HG02884 (cell line): ENCODE measurements around the gene VTCN1.
A peak's percentile ranks its signal among the peaks of the same experiment; 100 is the strongest.
"Not testable (repeated sequence)": the region's sequence is repeated elsewhere in the genome, so short reads cannot be mapped to it uniquely, and the experiment has no call there.

Experiments used
- ATAC-seq: cut with Tn5 transposase; IDR thresholded peaks from one replicate; pipeline ENCODE4 v1.9.1; 2021; ENCODE audit warnings: mild to moderate bottlenecking, moderate library complexity; ENCODE audit not compliant: unreplicated experiment

Gene VTCN1

DNA sequence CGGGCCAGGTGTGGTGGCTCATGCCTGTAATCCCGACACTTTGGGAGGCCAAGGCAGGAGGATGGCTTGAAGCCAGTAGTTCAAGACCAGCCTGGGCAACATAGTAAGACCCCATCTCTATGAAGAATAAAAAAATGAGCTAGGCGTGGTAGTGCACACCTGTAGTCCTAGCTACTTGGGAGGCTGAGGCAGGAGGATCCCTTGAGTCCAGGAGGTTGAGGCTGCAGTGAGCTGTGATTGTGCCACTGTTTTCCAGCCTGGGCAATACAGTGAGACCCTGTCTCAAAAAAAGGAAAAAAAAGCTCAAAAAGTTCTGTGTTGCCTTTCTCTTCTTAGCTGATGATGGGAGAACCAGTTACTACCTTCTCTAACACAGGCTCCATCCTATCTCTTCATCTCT, 108.9 kb downstream of the VTCN1 start:
- ATAC-seq, result not testable (repeated sequence)

DNA sequence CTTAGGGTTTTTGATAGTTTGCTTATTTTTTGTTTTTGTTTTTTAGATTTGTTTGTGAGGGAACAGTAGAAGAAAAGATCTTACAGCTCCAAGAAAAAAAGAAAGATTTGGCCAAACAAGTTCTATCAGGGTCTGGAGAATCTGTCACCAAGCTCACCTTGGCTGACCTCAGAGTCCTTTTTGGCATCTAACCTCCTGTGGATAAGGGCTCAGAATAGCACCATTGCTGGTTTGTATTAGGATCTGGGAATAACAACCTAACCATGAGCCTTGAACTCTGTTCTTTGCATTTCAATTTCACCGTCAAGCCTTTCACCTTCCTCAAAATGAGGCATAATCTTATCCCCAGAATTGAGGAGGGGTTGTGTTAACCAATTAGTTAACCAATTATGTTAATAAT, 109.4 kb downstream of the VTCN1 start:
- ATAC-seq, result no peak

DNA sequence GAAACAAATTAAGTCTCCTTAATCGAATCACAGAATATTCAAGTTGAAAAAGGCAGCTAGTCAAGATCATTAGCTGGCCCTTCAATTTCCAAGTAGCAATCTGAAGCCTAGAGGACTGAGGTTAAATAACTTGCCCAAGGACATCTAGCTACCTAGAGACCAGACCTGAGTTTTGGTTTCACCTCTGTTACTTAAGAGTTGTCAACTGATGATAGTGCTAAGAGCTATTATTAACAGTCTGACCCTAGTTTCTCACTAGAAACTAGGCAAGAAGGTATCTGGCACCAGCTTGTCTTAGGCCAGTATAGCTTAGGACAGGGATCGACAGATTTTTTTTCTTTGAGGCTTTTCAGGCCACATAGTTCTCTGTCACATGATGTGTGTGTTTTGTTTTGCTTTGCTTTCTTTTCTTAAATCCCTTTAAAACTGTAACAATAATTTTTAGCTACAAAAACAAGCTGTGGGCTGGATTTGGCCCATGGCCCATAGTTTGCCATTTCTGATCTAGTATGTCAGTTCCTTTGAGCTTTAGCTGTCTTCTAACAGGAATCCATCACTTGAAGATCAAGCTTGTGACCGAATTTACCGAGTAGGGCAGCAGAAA, 112.3 kb downstream of the VTCN1 start:
- ATAC-seq, result no peak

DNA sequence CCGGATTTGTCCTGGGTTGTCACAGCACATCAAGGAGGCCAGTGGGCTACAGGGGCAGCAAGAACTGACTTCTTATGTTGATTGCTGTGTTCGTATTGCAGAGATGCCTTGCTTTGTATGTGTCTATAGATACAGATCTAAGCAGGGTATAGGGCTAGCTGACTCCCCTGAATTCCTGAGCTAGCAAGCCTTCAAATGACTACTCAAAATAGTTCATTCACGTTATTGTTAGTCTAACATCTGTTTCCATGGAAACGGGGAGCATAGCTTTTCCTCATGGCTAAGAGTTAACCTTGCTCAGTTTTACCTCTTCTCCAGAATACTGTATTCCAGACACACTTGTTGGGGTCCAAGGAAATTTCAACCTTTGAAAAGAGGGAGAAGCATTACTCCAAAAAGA, 113.3 kb downstream of the VTCN1 start:
- no peak for ATAC-seq

DNA sequence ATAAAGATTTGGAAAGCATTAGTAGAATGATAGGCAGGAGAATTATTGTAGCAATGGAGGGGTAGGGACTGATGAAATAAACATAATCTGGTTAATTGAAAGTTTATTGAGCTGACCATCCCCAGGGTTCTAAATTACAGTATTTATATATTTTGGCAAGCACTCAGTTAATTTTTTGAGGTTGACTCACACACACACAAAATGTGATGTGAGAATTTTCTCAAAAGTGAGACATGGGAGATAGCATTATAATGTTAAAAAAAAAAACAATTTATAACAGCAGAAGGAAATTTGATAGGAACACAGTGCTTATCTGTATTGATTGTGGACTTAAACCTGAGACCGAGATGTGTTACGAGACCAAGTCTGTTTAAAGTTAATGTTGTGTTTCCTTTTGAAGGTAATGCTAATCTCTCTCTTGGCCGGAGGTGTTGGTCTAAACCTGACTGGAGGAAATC, 113.7 kb downstream of the VTCN1 start:
- ATAC-seq, result no peak

- ATAC-seq, result no peak
These were observed 115.7 kb downstream of the VTCN1 start for GRCh38 chr1:117094841-117095604.

DNA sequence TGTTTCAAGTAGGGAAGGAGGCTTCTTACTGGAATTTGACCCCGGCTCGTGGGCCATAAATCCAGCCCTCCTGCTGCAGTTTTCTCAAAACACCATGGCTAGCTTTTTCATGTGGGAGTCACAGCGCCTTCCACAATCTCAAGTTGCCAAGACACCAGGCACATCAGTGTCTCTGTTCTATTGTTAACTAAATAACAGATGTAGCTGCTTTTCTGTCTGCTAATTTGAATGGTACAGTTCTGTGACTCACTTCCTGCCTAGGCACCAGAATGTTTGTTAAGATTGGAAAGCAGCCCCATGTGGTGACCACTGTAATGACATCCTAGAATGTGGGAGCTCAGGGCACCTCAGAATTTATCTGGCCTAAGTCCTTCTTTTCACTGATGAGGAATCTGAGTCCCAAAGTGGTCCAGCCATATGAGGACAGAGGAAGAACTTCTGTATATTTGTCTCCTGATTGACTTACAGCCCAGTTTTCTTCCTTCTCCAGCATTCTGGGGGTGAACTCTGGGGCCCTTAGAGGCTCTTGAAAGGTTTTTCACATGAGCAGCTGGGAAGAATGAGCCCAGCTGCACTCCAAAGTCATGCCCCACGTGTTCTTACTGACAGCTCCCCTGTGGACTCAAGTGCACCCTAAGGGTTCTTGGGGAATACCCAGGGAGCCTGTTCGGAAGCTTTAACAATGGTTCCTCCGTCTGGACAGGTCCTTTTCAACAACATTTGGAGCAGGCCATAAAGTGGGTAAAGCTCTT, 116.7 kb downstream of the VTCN1 start:
- peak; percentile 87 for ATAC-seq
